Measurements from ENCODE around the gene NT5C1B.

NT5C1B gene

GRCh38 chr2:18514526-18515461 is 74.6 kb downstream of the NT5C1B start:
- DNase-seq (ENCODE audit: low read depth) = no peak
